GM12872 (cell line): ENCODE data around the gene CNTNAP5.

ENCODE experiments used
- TF ChIP-seq, protein P1 (sequence below): IDR thresholded peaks from 3 replicates; pipeline ENCODE4 v1.5.1; 2011; ENCODE audit warnings: low read depth, mild to moderate bottlenecking, low read length, moderate library complexity; ENCODE audit not compliant: insufficient read depth

CNTNAP5 gene

DNA sequence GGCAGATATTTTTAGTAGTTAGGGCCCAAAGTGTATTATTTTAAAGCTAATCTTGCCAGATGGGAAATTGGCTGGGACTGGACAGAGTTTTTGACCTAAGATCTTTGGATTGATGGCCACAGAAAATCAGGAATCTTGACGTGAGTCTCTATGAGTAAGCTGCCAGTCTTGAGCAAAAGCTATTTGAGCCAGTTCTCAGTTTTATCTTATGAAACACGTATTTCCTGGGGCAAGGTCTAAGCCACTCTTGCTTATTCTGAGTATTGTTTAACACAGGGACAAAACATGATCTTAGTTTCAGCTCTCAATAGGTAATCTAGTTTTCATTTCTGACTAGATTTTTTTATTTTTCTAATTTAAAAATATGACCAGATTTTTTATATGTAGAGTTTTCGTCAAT, 329.4 kb downstream of the CNTNAP5 start:
- TF ChIP-seq, protein P1, sequence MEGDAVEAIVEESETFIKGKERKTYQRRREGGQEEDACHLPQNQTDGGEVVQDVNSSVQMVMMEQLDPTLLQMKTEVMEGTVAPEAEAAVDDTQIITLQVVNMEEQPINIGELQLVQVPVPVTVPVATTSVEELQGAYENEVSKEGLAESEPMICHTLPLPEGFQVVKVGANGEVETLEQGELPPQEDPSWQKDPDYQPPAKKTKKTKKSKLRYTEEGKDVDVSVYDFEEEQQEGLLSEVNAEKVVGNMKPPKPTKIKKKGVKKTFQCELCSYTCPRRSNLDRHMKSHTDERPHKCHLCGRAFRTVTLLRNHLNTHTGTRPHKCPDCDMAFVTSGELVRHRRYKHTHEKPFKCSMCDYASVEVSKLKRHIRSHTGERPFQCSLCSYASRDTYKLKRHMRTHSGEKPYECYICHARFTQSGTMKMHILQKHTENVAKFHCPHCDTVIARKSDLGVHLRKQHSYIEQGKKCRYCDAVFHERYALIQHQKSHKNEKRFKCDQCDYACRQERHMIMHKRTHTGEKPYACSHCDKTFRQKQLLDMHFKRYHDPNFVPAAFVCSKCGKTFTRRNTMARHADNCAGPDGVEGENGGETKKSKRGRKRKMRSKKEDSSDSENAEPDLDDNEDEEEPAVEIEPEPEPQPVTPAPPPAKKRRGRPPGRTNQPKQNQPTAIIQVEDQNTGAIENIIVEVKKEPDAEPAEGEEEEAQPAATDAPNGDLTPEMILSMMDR: no peak

DNA sequence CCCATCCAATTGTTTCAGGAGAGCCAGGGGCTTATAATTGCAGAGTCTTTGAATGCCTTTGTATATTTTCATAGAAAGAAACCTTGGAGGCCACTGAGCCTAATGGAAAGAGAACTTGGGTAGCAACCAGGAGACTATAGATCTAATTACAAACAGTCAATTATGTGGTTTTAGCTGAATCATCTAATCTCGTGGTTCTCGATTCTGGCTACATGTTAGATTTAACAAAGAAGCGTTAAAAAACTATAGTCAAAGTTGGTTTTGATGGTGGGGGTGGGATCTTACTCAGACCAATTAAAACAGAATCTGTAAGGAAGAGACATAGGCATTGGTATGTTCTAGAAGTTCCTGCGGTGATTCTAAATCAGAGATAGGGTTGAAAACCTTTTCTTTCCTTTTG, 344.1 kb downstream of the CNTNAP5 start:
- TF ChIP-seq, protein P1: no peak

GRCh38 chr2:124380221-124380749, 355.2 kb downstream of the CNTNAP5 start:
- TF ChIP-seq, protein P1: no peak

GRCh38 chr2:124382067-124382618, 357.1 kb downstream of the CNTNAP5 start:
- TF ChIP-seq, protein P1: no peak

GRCh38 chr2:124395961-124396360, 370.9 kb downstream of the CNTNAP5 start:
- TF ChIP-seq, protein P1: no peak

DNA sequence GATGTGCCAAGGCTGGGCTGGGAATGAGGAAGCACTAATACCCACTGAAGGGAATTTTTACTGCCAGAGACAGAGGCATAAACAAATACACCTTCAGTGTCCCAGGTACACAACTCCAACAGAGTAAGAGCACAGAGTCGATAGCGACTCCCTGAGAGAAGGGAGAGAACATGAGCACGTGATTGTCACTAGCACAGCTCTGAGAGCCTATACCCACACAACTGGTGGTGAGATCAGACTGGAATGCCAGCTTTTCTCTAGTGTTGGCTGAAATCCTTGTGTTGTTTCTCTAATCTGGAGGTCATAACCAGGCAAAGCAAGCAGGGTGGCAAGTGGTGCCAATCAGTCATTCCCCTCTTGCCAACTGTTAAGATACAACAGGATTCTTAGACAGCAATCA, 377.2 kb downstream of the CNTNAP5 start:
- TF ChIP-seq, protein P1: no peak

- TF ChIP-seq, protein P1: no peak
Measured at GRCh38 chr2:124424074-124424473, 399.0 kb downstream of the CNTNAP5 start.
